K562 (cell line): ENCODE results near the gene BCAR1. TPM values are rescaled to one million over a fixed set of nuclear protein-coding genes. Genes with fewer than 3 reads are reported as not detected.

Experiments
- ATAC-seq: fragments of 200-7000 bp; cut with Tn5 transposase; 3 replicates; pipeline ENCODE4 v1.9.1; 2020; ENCODE audit warnings: moderate library complexity
- BruUV-seq: library from RNA; stranded (reverse); fragments of 400-500 nt; replicated peaks from 2 replicates; lab custom pipeline; 2021; lab: Mats Ljungman, UMichigan
- CTCF ChIA-PET: fragments of 300-600 bp; formaldehyde crosslinking; extraction: SDS; loops from one replicate; lab custom pipeline; 2021; ENCODE audit warnings: low intra/inter-chr PET ratio; lab: Yijun Ruan, JAX
- POLR2A ChIA-PET: fragments of 300-600, 350-650 bp; sonication (Branson Sonifier 250); formaldehyde crosslinking; extraction: SDS; loops from one replicate; lab custom pipeline; 2021; ENCODE audit warnings: antibody characterized with exemption, inconsistent platforms; lab: Yijun Ruan, JAX
- DNase-seq, 4 experiments: peaks; one replicate each; pipeline versions ENCODE4 v3.0.0 to v3.0.0-alpha.2; 2011 to 2018; ENCODE audit warnings: low spot score in 3 of 4, mixed read lengths in 3 of 4; ENCODE audit errors: extremely low read depth in 1 of 4
- FAIRE-seq: peaks from 2 replicates; lab custom pipeline; 2011; peaks lifted over from hg19 to GRCh38; lab: Jason Lieb, UNC
- H2AFZ ChIP-seq: 2 replicates; pipeline ENCODE4 v1.6.0; 2011; ENCODE audit warnings: low read depth, low read length, control low read depth, inconsistent platforms
- H3K27ac ChIP-seq: fragments of 200-600 bp; 3 replicates; pipeline ENCODE4 v1.8.0; 2011; ENCODE audit warnings: low read depth, mild to moderate bottlenecking, control low read depth, inconsistent platforms, low read length, moderate library complexity, mixed read lengths; ENCODE audit errors: extremely low read depth
- H3K27me3 ChIP-seq, 2 experiments: fragments of 300-600 bp in 1 of 2; 2 replicates in 1 of 2; 3 replicates in 1 of 2; pipeline versions ENCODE4 v1.6.0 to v1.8.0; 2011; ENCODE audit warnings: inconsistent platforms in 2 of 2, low read length in 2 of 2, mild to moderate bottlenecking in 1 of 2, mixed read lengths in 1 of 2, moderate library complexity in 1 of 2; ENCODE audit not compliant: control insufficient read depth in 2 of 2, insufficient read depth in 2 of 2
- H3K36me3 ChIP-seq: fragments of 300-600 bp; 3 replicates; pipeline ENCODE4 v1.8.0; 2011; ENCODE audit warnings: mild to moderate bottlenecking, low read length, inconsistent platforms; ENCODE audit not compliant: control insufficient read depth, insufficient read depth
- H3K4me1 ChIP-seq, 2 experiments: fragments of 200-600 bp in 1 of 2; replicated peaks in 1 of 2; 2 replicates in 1 of 2; 3 replicates in 1 of 2; pipeline versions ENCODE4 v1.5.1 to v1.8.0; 2011; ENCODE audit warnings: inconsistent platforms in 2 of 2, low read length in 2 of 2, mild to moderate bottlenecking in 1 of 2, mixed read lengths in 1 of 2, moderate library complexity in 1 of 2; ENCODE audit not compliant: control insufficient read depth in 2 of 2, insufficient read depth in 2 of 2
- H3K4me2 ChIP-seq: 2 replicates; pipeline ENCODE4 v1.6.1; 2011; ENCODE audit warnings: low read length, control low read depth, inconsistent platforms, mixed read lengths; ENCODE audit not compliant: insufficient read depth
- H3K4me3 ChIP-seq: fragments of 200-600 bp; sonication (generic), shearing (Covaris generic); 2 replicates; pipeline ENCODE4 v1.5.1; 2016; ENCODE audit warnings: control low read depth, inconsistent platforms
- H3K79me2 ChIP-seq: fragments of 200-600 bp; 3 replicates; pipeline ENCODE4 v1.8.0; 2011; ENCODE audit warnings: low read length, inconsistent platforms; ENCODE audit not compliant: control insufficient read depth, insufficient read depth
- H3K9ac ChIP-seq, 2 experiments: 2 replicates each; pipeline versions ENCODE4 v1.6.0 to v1.6.1; 2011; ENCODE audit warnings: low read depth in 2 of 2, low read length in 2 of 2, control low read depth in 1 of 2, inconsistent platforms in 1 of 2, mild to moderate bottlenecking in 1 of 2, mixed read lengths in 1 of 2; ENCODE audit not compliant: insufficient read depth in 1 of 2
- H3K9me1 ChIP-seq: one replicate; pipeline ENCODE4 v1.6.0; 2011; ENCODE audit warnings: inconsistent platforms, mild to moderate bottlenecking, low read length, moderate library complexity; ENCODE audit not compliant: control insufficient read depth, insufficient read depth
- H3K9me3 ChIP-seq: replicated peaks from 2 replicates; pipeline ENCODE4 v1.5.1; 2011; ENCODE audit warnings: low read depth, low read length, inconsistent platforms; ENCODE audit not compliant: control insufficient read depth, insufficient read depth
- H4K20me1 ChIP-seq: replicated peaks from 2 replicates; pipeline ENCODE4 v1.6.1; 2011; ENCODE audit warnings: low read length, inconsistent platforms, mixed read lengths; ENCODE audit not compliant: control insufficient read depth, insufficient read depth
- EP400 ChIP-seq: fragments of 450-650 bp; IDR thresholded peaks from 2 replicates; pipeline ENCODE4 v1.6.1; 2017; ENCODE audit warnings: antibody characterized with exemption, mild to moderate bottlenecking, moderate library complexity
- HDAC8 ChIP-seq: fragments of 450-650 bp; IDR thresholded peaks from 2 replicates; pipeline ENCODE4 v1.6.1; 2016; ENCODE audit warnings: mild to moderate bottlenecking, missing genetic modification characterization, moderate library complexity, missing compliant biosample characterization
- JUN ChIP-seq, 2 experiments: sonication (generic) in 1 of 2; formaldehyde crosslinking in 1 of 2; IDR thresholded peaks; 2 replicates each; pipeline versions ENCODE4 v1.6.1 to v1.8.0; 2012 to 2022; ENCODE audit warnings: borderline replicate concordance in 2 of 2, mild to moderate bottlenecking in 2 of 2, improper control_type of control experiment in 1 of 2, low read depth in 1 of 2, low read length in 1 of 2, missing genetic modification reagents in 1 of 2
- JUNB ChIP-seq: fragments of 450-650 bp; formaldehyde crosslinking; conservative IDR thresholded peaks from 2 replicates; pipeline ENCODE4 v1.4.0; 2020; ENCODE audit warnings: mild to moderate bottlenecking
- KLF6 ChIP-seq: fragments of 250-450 bp; sonication (Bioruptor Pico); IDR thresholded peaks from 2 replicates; pipeline ENCODE4 v1.4.0; 2020; ENCODE audit warnings: mild to moderate bottlenecking, moderate library complexity, borderline replicate concordance
- RBBP5 ChIP-seq: fragments of 200-600 bp; sonication (generic); IDR thresholded peaks from 2 replicates; pipeline ENCODE4 v1.6.1; 2012; ENCODE audit warnings: borderline replicate concordance, mild to moderate bottlenecking, low read length, control low read depth, inconsistent platforms; ENCODE audit not compliant: insufficient read depth, poor library complexity, severe bottlenecking
- RBM22 ChIP-seq: fragments of 200-400 bp; formaldehyde crosslinking; IDR thresholded peaks from 2 replicates; pipeline ENCODE4 v1.6.1; 2018; ENCODE audit warnings: low read length, low read depth; ENCODE audit not compliant: poor library complexity, severe bottlenecking
- SP2 ChIP-seq: IDR thresholded peaks from 2 replicates; pipeline ENCODE4 v1.6.1; 2011; ENCODE audit warnings: mild to moderate bottlenecking, low read depth, low read length, moderate library complexity; ENCODE audit not compliant: poor library complexity, severe bottlenecking; ENCODE audit errors: extremely low read depth
- ZNF197 ChIP-seq: fragments of 200-800 bp; sonication (Bioruptor generic); IDR thresholded peaks from 2 replicates; pipeline ENCODE4 v1.6.1; 2016; ENCODE audit warnings: low read depth, missing genetic modification characterization, missing compliant biosample characterization
- ZNF57 ChIP-seq: fragments of 450-650 bp; formaldehyde crosslinking; IDR thresholded peaks from 2 replicates; pipeline ENCODE4 v1.4.0; 2020; ENCODE audit warnings: mild to moderate bottlenecking, moderate library complexity
- ZNF644 ChIP-seq: fragments of 200-800 bp; sonication (Bioruptor generic); IDR thresholded peaks from 2 replicates; pipeline ENCODE4 v1.6.1; 2016; ENCODE audit warnings: low read depth, missing genetic modification characterization, missing compliant biosample characterization
- ZNF76 ChIP-seq: fragments of 250-450 bp; sonication (Bioruptor Pico); IDR thresholded peaks from 2 replicates; pipeline ENCODE4 v1.4.0; 2020; ENCODE audit warnings: mild to moderate bottlenecking, moderate library complexity, borderline replicate concordance
- WGBS: fragments of 100-300 bp; shearing (Covaris generic); methylation state at CpG from one replicate; pipeline ENCODE4 v1.1.6; 2016; ENCODE audit warnings: low coverage, mixed read lengths; ENCODE audit not compliant: insufficient coverage; ENCODE audit errors: missing lambda C conversion rate; 5-methylcytosine and 5-hydroxymethylcytosine counted together
- in situ Hi-C: fragments of 300-500 bp; cut with MboI; formaldehyde crosslinking; loops from 4 replicates; pipeline ENCODE4 v1.15.0; 2018; ENCODE audit warnings: inconsistent platforms, mixed read lengths
- intact Hi-C: fragments of 100-400 bp; cut with micrococcal nuclease; formaldehyde crosslinking; loops from 2 replicates; pipeline ENCODE4 v1.14.2; 2022
- polyA plus RNA-seq, 8 experiments: library from polyadenylated mRNA; depleted of rRNA in 4 of 8; stranded (reverse) in 5 of 8; unstranded in 3 of 8; fragments of >200 nt; fragmentation: Nextera tagmentation in 2 of 8; fragmentation: Illumina TruSeq in 1 of 8; extraction: Ambion mirVana in 2 of 8; extraction: Trizol in 1 of 8; gene quantifications; 2 replicates each; pipeline versions ENCODE4 v1.2.1 to v1.2.3, GENCODE V29; 2011 to 2014; ENCODE audit warnings: inconsistent platforms in 1 of 8, missing spikeins in 1 of 8
- total RNA-seq, 7 experiments: library from RNA; depleted of rRNA in 6 of 7; stranded (reverse); fragments of >200 nt in 6 of 7; fragmentation: Illumina TruSeq in 2 of 7; extraction: Trizol in 2 of 7; gene quantifications; 2 replicates each; pipeline versions ENCODE4 v1.2.1 to v1.2.3, GENCODE V29; 2011 to 2021; ENCODE audit warnings: low replicate concordance in 1 of 7
- TF ChIP-seq, protein P1 (sequence below): fragments of 250-450 bp; sonication (Bioruptor Pico); IDR thresholded peaks from 2 replicates; pipeline ENCODE4 v1.8.0; 2021; ENCODE audit warnings: borderline replicate concordance, mild to moderate bottlenecking, moderate library complexity; ENCODE audit not compliant: poor library complexity, severe bottlenecking
- TF ChIP-seq, protein P2 (sequence below), 2 experiments: fragments of 150-350 bp in 1 of 2; IDR thresholded peaks; 2 replicates each; pipeline ENCODE4 v1.6.1; 2012 to 2016; ENCODE audit warnings: low read depth in 2 of 2, low read length in 2 of 2, mild to moderate bottlenecking in 1 of 2, moderate library complexity in 1 of 2

Gene BCAR1
- total and polyA plus RNA-seq, 9 of the 15 experiments (the other 6 are each of a cell fraction or from before 2014, with no cell fraction given): 0.10 to 26.3 (median 3.6) TPM

DNA sequence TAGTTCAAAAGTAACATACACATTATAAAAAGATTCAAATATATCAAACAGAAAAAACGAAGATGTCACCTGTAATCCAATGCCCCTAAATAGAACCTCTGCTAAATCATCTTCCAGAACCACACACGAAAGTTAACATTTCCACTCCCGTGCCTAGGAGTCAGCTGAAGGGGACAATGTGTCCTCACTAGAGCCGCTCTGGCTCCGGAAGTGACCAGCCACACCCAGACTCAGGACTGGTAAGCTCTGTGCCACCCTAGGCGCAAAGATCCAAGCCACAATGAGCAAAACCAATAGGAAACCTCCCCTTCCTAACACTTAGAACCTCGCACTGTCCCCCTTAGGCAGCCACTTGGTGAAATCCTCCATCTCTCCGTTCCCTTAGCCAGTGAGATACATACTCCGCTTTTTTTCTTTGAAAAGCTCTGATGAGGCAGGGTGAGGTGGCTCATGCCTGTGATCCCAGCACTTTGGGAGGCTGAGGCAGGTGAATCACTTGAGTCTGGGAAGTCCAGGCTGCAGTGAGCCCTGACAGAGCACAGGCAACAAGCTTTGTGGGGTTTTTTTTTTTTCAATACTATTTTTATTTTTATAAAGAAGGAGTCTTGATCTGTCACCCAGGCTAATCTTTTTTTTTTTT lies 20.8 kb downstream of the BCAR1 start:
- WGBS: 82% methylated on average over 9 of the region's 9 CpGs
- no peaks in the 10 kb centered on the region for H3K9me3 ChIP-seq
- no TSS peak for BruUV-seq
- 0 out of 2 replicates have a peak, but pooled peaks cover 13% of the 10 kb centered on the region for H4K20me1 ChIP-seq
- H3K4me3 ChIP-seq: no peak overlapping the region
- no peak overlapping the region; a peak in 1 of 4 replicates for H3K9ac ChIP-seq
- peaks cover 9% of the 10 kb centered on the region for H3K9me1 ChIP-seq
- FAIRE-seq: no peak
- peaks cover 36% of the 10 kb centered on the region; the same call in 2 of the 3 replicates for H3K36me3 ChIP-seq
- no peak overlapping the region for H3K27ac ChIP-seq
- intact Hi-C loops: loop anchor here (5.0 kb wide), 4 partner anchors 33 to 532 kb away; no protein-coding TSS in a partner anchor
- no peak for ATAC-seq
- peaks cover 0 to 30% of the 10 kb centered on the region in 2 experiments; a peak in 3 of 5 replicates for H3K4me1 ChIP-seq
- H2AFZ ChIP-seq: no peak overlapping the region
- H3K79me2 ChIP-seq: no peaks in the 10 kb centered on the region
- DNase-seq: no peak
- ChIA-PET CTCF (interaction anchor here (0.6 kb wide), 1 partner anchor 38 kb away, joined by 3 read pairs; no protein-coding TSS in a partner anchor), POLR2A (no interaction called here)
- in situ Hi-C loops: no loop called here
- H3K4me2 ChIP-seq: no peak overlapping the region
- H3K27me3 ChIP-seq: no peaks in the 10 kb centered on the region; a peak in 1 of 5 replicates
- no peak for TF ChIP-seq KLF6 (CRISPR knock-in tag)
- TF ChIP-seq RBM22: no peak
- TF ChIP-seq SP2: no peak
- TF ChIP-seq JUN (IDR thresholded peaks at IDR 0.05; ENCODE audit: borderline replicate concordance, low read depth, low read length): no peak
- no peak for TF ChIP-seq JUN (CRISPR knock-in tag; IDR thresholded peaks at IDR 0.05; ENCODE audit: borderline replicate concordance)
- TF ChIP-seq, protein P1, sequence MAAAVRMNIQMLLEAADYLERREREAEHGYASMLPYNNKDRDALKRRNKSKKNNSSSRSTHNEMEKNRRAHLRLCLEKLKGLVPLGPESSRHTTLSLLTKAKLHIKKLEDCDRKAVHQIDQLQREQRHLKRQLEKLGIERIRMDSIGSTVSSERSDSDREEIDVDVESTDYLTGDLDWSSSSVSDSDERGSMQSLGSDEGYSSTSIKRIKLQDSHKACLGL (CRISPR knock-in tag): no peak
- no peak for TF ChIP-seq ZNF76 (CRISPR knock-in tag)
- TF ChIP-seq HDAC8: no peak
- no peak for TF ChIP-seq JUNB (CRISPR knock-in tag)
- no peak for TF ChIP-seq ZNF57
- TF ChIP-seq ZNF644 (tag): no peak
- TF ChIP-seq RBBP5: no peak
- TF ChIP-seq EP400: no peak
- TF ChIP-seq, protein P2, sequence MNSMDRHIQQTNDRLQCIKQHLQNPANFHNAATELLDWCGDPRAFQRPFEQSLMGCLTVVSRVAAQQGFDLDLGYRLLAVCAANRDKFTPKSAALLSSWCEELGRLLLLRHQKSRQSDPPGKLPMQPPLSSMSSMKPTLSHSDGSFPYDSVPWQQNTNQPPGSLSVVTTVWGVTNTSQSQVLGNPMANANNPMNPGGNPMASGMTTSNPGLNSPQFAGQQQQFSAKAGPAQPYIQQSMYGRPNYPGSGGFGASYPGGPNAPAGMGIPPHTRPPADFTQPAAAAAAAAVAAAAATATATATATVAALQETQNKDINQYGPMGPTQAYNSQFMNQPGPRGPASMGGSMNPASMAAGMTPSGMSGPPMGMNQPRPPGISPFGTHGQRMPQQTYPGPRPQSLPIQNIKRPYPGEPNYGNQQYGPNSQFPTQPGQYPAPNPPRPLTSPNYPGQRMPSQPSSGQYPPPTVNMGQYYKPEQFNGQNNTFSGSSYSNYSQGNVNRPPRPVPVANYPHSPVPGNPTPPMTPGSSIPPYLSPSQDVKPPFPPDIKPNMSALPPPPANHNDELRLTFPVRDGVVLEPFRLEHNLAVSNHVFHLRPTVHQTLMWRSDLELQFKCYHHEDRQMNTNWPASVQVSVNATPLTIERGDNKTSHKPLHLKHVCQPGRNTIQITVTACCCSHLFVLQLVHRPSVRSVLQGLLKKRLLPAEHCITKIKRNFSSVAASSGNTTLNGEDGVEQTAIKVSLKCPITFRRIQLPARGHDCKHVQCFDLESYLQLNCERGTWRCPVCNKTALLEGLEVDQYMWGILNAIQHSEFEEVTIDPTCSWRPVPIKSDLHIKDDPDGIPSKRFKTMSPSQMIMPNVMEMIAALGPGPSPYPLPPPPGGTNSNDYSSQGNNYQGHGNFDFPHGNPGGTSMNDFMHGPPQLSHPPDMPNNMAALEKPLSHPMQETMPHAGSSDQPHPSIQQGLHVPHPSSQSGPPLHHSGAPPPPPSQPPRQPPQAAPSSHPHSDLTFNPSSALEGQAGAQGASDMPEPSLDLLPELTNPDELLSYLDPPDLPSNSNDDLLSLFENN (IDR thresholded peaks at IDR 0.05; ENCODE audit: low read depth in 2 of 2, low read length in 2 of 2): no peak
- no peak for TF ChIP-seq ZNF197 (CRISPR knock-in tag)
